Measurements from ENCODE around the gene COL16A1. TPM values are rescaled to one million over a fixed set of nuclear protein-coding genes. Genes with fewer than 3 reads are reported as not detected.

COL16A1 gene
- total and polyA plus RNA-seq, 2 of the 4 experiments (the other 2 are of a cell fraction) = 34.2 to 62.8 TPM

DNA sequence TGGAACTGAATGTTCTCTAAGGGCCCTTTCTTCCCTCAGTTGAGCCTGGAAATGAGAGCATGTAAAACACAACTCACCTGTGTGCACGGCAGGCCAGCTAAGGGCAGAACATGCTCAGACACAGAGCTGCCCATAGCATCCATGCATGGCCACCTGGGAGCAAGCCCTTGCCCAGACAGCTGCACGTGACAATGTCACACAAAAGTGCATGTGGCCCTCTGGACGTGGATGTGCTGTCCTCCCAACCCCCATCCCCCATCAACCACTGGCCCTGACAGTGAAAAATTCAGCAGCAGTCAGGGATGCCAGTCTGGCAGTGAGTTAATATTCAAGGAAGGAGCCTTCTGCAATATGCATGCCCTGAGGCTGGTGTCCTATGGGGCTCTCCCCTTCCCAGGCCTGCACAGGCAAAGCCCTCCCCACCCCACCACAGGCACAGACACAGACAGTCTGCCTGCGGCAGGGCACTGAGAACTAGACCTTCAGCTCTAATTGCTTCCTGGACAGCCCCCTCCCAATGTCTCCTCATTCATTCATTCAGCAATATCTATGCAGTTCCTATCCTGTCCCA is 14.6 kb upstream of the COL16A1 start:
- Histone ChIP-seq H3K4me2 (ENCODE audit: low read depth, low read length) (no peak overlapping the region), H2AFZ (replicated peaks; ENCODE audit: low read length, poor library complexity) (no peak overlapping the region), H2BK5ac (ENCODE audit: low read depth, low read length, poor library complexity, severe bottlenecking) (no peak overlapping the region), H3K23ac (ENCODE audit: low read depth, low read length) (no peak overlapping the region), H2AK5ac (ENCODE audit: low read depth, low read length) (no peak overlapping the region), H4K91ac (ENCODE audit: insufficient read depth, low read depth, low read length) (no peak overlapping the region), H3K18ac (ENCODE audit: low read depth, low read length) (no peak overlapping the region), H3K27ac (ENCODE audit: insufficient read depth, low read length) (no peak overlapping the region), H2BK20ac (ENCODE audit: low read depth, low read length) (no peak overlapping the region), H3K4me1 (ENCODE audit: control insufficient read depth, insufficient read depth, low read length) (peaks cover 16% of the 10 kb centered on the region), H3K79me1 (ENCODE audit: low read depth in 1 of 2, low read length in 2 of 2) (0 out of 4 replicates have a peak, but pooled peaks cover 0 to 3% of the 10 kb centered on the region in 2 experiments), H2AK9ac (replicated peaks; ENCODE audit: low read depth, low read length, poor library complexity) (no peak overlapping the region), H3K56ac (ENCODE audit: extremely low read depth, insufficient read depth, low read length) (no peak overlapping the region), H3K9ac (ENCODE audit: low read depth, low read length) (no peak overlapping the region), H4K20me1 (ENCODE audit: insufficient read depth, low read length) (no peaks in the 10 kb centered on the region), H3K9me1 (ENCODE audit: insufficient read depth, low read length) (peaks cover 6% of the 10 kb centered on the region), H3K9me3 (ENCODE audit: control insufficient read depth, insufficient read depth, low read length) (no peaks in the 10 kb centered on the region), H3K36me3 (ENCODE audit: control insufficient read depth, insufficient read depth, low read length) (no peaks in the 10 kb centered on the region), H3K27me3 (ENCODE audit: control insufficient read depth, insufficient read depth, low read length) (peaks cover 10% of the 10 kb centered on the region; the same call in 1 of the 2 replicates), H3K4ac (ENCODE audit: low read depth, low read length) (no peak overlapping the region), H4K8ac (ENCODE audit: low read depth in 2 of 2, low read length in 2 of 2) (no peak overlapping the region), H2BK15ac (ENCODE audit: low read depth, low read length) (no peak overlapping the region), H2BK120ac (ENCODE audit: low read depth, low read length) (no peak overlapping the region), H3K4me3 (ENCODE audit: insufficient read depth, low read depth, low read length) (no peak overlapping the region), H3K14ac (replicated peaks; ENCODE audit: low read depth, low read length) (no peak overlapping the region), H4K5ac (ENCODE audit: low read depth, low read length) (no peak overlapping the region)
- intact Hi-C loops (cut with micrococcal nuclease) (no loop called here), dilution Hi-C loops (cut with HindIII; ENCODE audit: low sequenced_read_pairs, unreplicated experiment) (no loop called here), in situ Hi-C loops (cut with MboI; ENCODE audit: low sequenced_read_pairs) (no loop called here)
- CTCF ChIA-PET = interaction anchor here (0.7 kb wide), 1 partner anchor 18 kb away, joined by 3 read pairs; no protein-coding TSS in a partner anchor
- no TSS peak for BruUV-seq (replicated peaks)
- DNase-seq (no peak), ATAC-seq (ENCODE audit: low read depth) (no peak)
- POLR2A ChIA-PET (ENCODE audit: unreplicated experiment) = no interaction called here
- TF ChIP-seq, protein P1, sequence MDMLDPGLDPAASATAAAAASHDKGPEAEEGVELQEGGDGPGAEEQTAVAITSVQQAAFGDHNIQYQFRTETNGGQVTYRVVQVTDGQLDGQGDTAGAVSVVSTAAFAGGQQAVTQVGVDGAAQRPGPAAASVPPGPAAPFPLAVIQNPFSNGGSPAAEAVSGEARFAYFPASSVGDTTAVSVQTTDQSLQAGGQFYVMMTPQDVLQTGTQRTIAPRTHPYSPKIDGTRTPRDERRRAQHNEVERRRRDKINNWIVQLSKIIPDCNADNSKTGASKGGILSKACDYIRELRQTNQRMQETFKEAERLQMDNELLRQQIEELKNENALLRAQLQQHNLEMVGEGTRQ (IDR thresholded peaks at IDR 0.05; ENCODE audit: low read depth, low read length) = no peak
- TF ChIP-seq SMC3 (IDR thresholded peaks at IDR 0.05; ENCODE audit: low read depth, low read length) = no peak
- TF ChIP-seq RAD21 (IDR thresholded peaks at IDR 0.05; ENCODE audit: low read length) = no peak
- no peak for TF ChIP-seq FOS (IDR thresholded peaks at IDR 0.05; ENCODE audit: low read depth, low read length)
- no peak for TF ChIP-seq MAFK (IDR thresholded peaks at IDR 0.05; ENCODE audit: low read depth, low read length)
- TF ChIP-seq, protein P2, sequence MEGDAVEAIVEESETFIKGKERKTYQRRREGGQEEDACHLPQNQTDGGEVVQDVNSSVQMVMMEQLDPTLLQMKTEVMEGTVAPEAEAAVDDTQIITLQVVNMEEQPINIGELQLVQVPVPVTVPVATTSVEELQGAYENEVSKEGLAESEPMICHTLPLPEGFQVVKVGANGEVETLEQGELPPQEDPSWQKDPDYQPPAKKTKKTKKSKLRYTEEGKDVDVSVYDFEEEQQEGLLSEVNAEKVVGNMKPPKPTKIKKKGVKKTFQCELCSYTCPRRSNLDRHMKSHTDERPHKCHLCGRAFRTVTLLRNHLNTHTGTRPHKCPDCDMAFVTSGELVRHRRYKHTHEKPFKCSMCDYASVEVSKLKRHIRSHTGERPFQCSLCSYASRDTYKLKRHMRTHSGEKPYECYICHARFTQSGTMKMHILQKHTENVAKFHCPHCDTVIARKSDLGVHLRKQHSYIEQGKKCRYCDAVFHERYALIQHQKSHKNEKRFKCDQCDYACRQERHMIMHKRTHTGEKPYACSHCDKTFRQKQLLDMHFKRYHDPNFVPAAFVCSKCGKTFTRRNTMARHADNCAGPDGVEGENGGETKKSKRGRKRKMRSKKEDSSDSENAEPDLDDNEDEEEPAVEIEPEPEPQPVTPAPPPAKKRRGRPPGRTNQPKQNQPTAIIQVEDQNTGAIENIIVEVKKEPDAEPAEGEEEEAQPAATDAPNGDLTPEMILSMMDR (conservative IDR thresholded peaks at IDR 0.05; ENCODE audit: low read depth, low read length) = no peak
- TF ChIP-seq, protein P3, sequence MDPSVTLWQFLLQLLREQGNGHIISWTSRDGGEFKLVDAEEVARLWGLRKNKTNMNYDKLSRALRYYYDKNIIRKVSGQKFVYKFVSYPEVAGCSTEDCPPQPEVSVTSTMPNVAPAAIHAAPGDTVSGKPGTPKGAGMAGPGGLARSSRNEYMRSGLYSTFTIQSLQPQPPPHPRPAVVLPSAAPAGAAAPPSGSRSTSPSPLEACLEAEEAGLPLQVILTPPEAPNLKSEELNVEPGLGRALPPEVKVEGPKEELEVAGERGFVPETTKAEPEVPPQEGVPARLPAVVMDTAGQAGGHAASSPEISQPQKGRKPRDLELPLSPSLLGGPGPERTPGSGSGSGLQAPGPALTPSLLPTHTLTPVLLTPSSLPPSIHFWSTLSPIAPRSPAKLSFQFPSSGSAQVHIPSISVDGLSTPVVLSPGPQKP (IDR thresholded peaks at IDR 0.05; ENCODE audit: borderline replicate concordance, low read depth, low read length) = no peak
- no peak for TF ChIP-seq NFE2L2 (IDR thresholded peaks at IDR 0.05; ENCODE audit: low read depth, low read length)
- TF ChIP-seq CHD1 (IDR thresholded peaks at IDR 0.05; ENCODE audit: low read depth, low read length) = no peak
- no peak for TF ChIP-seq MXI1 (IDR thresholded peaks at IDR 0.05; ENCODE audit: borderline replicate concordance, low read depth, low read length)
- TF ChIP-seq RCOR1 (IDR thresholded peaks at IDR 0.05; ENCODE audit: insufficient replicate concordance, low read length) = no peak
- TF ChIP-seq MAZ (IDR thresholded peaks at IDR 0.05; ENCODE audit: borderline replicate concordance, low read depth, low read length) = no peak
- TF ChIP-seq BHLHE40 (IDR thresholded peaks at IDR 0.05; ENCODE audit: low read depth, low read length) = no peak
- no peak for TF ChIP-seq CEBPB (IDR thresholded peaks at IDR 0.05; ENCODE audit: low read depth, low read length)
- TF ChIP-seq POLR2A (IDR thresholded peaks at IDR 0.05; ENCODE audit: low read depth, low read length) = no peak
- WGBS, 2 experiments (ENCODE audit: extremely low coverage in 2 of 2, insufficient read length in 1 of 2) = 0% methylated on average over 1 of the region's 4 CpGs; no CpG with 5 or more reads in 1 of the 2 experiments

Data from IMR-90 (cell line).